Erythroblast (primary cell): Measurements from ENCODE around the gene CASP10.
"Not testable (repeated sequence)": the region's sequence is repeated elsewhere in the genome, so short reads cannot be mapped to it uniquely, and the experiment has no call there.

Experiments
- DNase-seq, 2 experiments: peaks; one replicate each; lab custom pipeline; 2025; lab: John Stamatoyannopoulos, UW
- GATA1 ChIP-seq: IDR thresholded peaks from 2 replicates; pipeline ENCODE4 v1.6.1; 2011; ENCODE audit warnings: low read depth, mild to moderate bottlenecking, control low read depth, low read length, moderate library complexity
- POLR2A ChIP-seq: IDR thresholded peaks from 2 replicates; pipeline ENCODE4 v1.6.1; 2011; ENCODE audit warnings: mild to moderate bottlenecking, low read length

The CASP10 gene

DNA sequence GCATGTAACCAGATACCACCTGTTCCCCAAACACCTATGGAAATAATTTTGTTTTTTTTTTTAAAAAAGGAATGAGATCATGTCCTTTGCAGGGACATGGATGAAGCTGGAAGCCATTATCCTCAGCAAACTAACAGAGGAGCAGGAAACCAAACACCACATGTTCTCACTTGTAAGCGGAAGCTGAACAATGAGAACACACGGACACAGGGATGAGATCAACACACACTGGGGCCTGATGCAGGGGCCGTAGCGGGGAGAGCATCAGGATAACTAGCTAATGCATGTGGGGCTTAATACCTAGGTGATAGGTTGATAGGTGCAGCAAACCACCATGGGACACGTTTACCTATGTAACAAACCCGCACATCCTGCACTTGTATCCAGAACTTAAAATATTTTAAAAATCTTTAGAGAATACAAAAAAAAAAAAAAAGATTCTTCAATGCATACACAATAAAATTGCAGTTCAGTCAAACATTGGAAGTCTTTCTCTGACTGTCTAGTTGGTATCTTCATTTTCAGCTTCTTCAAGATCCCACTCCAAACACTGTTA lies 11.6 kb upstream of the CASP10 start:
- DNase-seq = no peak
- TF ChIP-seq POLR2A = no peak
- no peak for TF ChIP-seq GATA1

DNA sequence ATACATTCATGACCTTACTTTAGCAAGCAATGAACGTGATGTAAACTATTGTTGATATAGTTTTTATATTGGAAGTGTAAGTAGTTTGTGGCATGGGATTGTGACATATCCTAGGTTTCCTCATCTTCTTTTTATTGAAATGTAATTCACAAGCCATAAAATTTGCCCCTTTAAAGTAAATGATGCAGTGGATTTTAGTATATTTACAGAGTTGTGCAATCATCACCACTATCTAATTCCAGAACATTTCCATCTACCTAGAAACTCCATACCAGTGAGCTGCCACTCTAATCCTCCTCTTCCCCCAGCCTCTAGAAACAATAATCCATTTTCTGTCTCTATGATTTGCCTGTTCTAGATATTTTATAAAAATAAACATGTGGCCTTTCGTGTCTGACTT lies 10.7 kb upstream of the CASP10 start:
- DNase-seq = no peak
- TF ChIP-seq POLR2A = no peak
- no peak for TF ChIP-seq GATA1

- TF ChIP-seq GATA1 (no peak), POLR2A (no peak)
- no peak for DNase-seq
Measured at GRCh38 chr2:201174687-201175086, 8.3 kb upstream of the CASP10 start.

- no peak for DNase-seq
- TF ChIP-seq POLR2A (no peak), GATA1 (no peak)
Measured at GRCh38 chr2:201176081-201176481, 6.9 kb upstream of the CASP10 start.

DNA sequence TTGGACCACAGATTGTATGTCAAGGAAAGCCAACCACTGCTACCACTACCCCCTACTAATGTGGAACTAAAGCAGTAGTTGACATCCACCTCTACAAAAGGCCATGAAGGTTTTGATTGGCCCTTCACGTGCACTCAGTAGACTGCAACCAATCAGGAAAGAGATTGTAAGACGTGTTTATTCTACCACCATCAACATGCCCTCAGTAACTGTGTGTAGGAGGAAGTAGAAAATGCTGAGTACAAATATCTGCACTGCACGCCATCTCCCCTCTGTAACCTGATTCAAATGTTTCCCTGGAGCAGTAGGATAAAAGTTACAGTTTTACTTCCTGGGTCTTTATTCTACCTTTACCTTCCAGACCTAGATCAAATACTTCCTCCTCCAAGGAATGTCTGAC lies 2.9 kb upstream of the CASP10 start:
- TF ChIP-seq GATA1 (no peak), POLR2A (no peak)
- peak in 1 of 2 experiments; percentile 6 for DNase-seq

DNA sequence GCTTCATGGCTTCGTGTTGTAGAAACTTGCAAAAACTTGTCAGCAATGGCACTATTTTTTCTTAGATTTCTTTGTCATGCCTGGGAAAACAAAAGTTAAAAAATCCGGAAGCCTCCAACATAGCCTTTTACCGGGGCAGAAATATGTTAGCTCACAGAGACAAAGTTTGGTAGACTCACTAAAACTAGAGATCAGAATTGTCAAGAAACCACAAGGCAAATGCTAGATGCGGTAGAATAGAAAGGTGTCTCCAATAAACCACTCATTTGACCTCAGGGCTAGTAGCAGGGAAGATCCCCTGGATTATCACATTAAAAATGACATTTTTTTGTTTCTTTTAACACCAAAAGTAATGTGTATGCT lies 405 bp downstream of the CASP10 start:
- DNase-seq = no peak
- TF ChIP-seq GATA1 (no peak), POLR2A (no peak)

DNA sequence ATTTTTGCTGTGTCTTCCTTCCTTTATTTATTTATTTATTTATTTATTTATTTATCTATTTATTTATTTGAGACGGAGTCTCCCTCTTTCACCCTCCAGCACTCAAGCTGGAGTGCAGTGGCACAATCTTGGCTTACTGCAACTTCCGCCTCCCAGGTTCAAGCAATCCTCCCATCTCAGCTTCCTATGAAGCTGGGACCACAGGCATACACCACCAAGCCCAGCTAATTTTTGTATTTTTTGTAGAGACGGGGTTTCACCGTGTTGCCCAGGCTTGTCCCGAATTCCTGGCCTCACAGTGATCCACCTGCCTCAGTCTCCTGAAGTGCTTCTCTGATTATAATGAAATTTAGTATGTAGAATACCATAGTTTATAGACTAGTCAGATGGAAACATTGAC lies 894 bp downstream of the CASP10 start:
- DNase-seq = peak; percentile 36 to 51

DNA sequence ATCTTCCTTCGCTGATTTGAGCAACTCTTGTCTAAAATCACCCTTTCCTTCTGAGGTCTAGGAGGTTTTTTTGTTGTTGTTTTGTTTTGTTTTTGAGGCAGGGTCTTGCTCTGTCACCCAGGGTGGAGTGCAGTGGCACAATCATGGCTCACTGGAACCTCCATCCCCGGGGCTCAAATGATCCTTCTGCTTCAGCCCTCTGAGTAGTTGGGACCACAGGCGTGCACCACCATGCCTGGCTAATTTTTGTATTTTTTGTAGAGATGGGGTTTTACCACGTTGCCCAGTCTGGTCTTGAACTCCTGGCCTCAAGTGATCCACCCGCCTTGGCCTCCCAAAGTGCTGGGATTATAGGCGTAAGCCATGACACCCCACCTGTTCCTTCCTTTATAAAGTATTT lies 1.3 kb downstream of the CASP10 start:
- DNase-seq = not testable (repeated sequence)

GRCh38 chr2:201185863-201186262 lies 2.9 kb downstream of the CASP10 start:
- TF ChIP-seq GATA1 (no peak), POLR2A (no peak)
- DNase-seq = peak in 1 of 2 experiments; percentile 8

- TF ChIP-seq GATA1 (no peak), POLR2A (no peak)
- DNase-seq = no peak
Measured at GRCh38 chr2:201186982-201187381, 4.0 kb downstream of the CASP10 start.

DNA sequence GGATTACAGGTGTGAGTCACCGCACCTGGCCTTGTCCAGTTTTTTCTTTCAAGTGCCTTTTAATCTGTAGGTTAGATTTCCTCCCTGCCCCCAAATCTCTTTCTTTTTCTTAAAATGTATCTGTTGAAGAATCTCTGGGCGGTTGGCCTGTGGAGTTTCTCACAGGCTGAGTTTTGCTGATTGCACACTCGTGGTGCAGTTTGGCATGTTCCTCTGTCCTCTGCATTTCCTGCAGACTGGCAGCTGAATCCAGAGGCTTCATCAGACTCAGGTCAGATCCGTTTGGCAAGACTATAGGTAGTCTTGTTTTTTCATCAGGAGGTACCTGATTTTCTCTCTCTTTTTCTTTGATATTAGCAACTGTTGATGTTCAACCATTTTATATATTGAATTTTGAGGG lies 5.5 kb downstream of the CASP10 start:
- TF ChIP-seq GATA1 (no peak), POLR2A (no peak)
- DNase-seq = no peak

DNA sequence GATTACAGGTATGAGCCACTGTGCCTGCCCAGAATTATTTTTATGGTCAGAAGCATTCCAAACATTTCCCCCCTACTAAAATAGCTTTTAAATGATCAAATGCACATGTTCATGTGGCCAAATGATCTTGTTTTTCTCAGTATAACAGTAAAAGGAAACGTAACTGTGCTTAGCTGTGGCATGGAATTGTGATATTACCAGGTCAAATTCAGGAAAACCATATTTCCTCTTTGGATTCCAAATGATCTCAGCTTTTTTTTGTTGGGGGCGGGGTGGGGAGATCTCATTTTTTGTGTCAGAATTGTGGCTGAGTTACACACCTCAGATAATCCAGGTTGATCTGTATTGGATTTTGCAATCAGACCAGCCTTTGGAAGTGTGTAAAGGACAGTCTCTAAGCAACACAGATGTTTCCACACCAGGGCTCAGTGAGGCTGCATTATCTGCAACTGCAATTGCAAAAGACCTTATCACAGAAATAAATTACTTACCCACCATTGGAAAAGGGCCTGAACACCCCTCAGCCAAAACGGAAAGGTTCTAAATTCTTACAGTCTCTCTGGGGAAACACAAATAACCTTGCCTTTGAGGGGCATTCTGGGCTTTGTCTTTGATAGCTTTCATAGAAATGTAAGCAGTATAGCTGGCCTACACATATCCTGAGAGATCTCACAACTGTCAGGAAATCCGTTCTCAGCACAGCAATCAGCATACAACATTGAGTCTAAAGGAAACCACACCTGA lies 8.4 kb downstream of the CASP10 start:
- peak; percentile 45 to 79 for DNase-seq
- TF ChIP-seq GATA1 = no peak
- no peak for TF ChIP-seq POLR2A

DNA sequence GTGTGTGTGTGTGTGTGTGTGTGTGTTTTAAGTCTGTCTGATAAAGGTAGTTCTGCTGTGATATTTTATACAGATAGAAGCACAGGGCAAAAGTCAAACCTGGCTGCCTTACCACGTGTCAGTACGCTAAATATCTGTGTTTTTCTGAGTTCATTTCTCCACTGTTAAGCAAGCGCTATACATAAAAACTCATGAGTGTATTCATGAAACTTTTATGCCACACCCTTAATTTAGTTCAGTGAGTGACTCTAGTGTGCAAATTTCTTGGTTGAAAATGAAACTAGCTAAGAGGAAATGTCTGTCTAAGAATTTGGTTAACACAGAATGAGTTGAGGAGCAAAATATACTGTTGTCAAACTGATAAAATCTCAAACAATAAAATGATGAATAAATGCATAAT lies 11.2 kb downstream of the CASP10 start:
- TF ChIP-seq GATA1 (no peak), POLR2A (no peak)
- peak in 1 of 2 experiments; percentile 11 for DNase-seq

DNA sequence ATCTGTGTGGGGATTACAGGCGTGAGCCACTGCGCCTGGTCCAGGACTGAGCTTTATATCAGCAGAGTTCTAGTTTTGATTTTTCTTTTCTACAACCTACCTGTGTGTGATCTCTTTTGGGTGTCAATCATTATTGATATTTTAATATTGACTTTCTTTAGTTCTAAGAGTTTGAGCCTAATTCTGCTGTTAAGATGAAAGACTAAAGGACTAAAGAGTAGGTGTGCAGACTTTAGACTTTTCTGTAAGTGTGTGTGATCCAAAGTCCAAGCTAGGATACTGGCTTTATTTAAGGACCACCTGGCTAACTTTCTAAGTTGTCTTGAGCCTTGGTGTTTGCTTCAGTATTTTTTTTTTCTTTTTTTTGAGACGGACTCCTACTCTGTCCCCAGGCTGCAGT lies 12.4 kb downstream of the CASP10 start:
- TF ChIP-seq GATA1 (no peak), POLR2A (no peak)

DNA sequence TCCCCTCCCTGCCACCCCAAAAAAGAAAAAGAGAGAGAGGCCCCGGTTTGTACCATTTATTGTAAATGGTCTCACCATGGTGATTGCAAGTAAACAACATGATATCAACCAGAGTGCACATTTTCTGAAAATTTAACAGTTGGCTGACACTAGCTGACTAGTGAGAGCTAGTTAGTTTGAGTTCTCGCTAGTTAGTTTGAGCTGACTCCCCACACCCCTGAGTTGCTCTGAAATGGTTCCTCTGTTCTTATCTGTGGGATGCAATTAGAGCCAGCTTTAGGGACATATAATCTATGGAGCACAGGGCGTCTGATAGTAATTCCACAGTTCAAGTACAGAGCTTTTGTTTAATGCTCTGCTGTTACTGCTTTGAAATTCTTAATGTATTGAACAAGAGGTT lies 13.1 kb downstream of the CASP10 start:
- DNase-seq = peak; percentile 68 to 88
- TF ChIP-seq GATA1 (no peak), POLR2A (no peak)

More for the DNA sequence above, 12.4 kb downstream of the CASP10 start:
- no peak for DNase-seq
